SIG-M5 treated with dmso at 0.1 percent for 504 hours (cell line): ENCODE data around the gene SPDYE18.
"Not testable (repeated sequence)": the region's sequence is repeated elsewhere in the genome, so short reads cannot be mapped to it uniquely, and the experiment has no call there.

Experiments
- DNase-seq: peaks from one replicate; lab custom pipeline; 2025; ENCODE audit not compliant: unreplicated experiment; lab: John Stamatoyannopoulos, UW

SPDYE18 gene

DNA sequence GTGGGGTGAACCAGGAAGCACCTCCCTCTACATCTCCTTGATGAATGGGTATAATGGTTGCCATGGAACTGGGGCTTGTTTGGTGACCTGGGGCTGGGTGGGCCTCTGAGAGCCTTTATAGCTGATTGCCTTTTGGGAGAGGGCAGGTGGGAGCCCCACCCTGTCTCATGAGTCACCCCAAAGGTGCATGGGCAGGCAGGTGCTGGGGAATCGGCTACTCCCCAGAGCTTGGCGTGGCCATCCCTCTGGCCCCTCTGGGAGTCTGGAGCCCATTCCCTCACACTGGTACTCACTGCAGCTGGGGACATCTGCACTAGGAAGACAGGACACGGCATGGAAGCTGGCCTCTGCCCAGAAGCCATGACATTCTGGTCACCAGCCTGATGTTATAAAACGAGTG lies at the start of gene SPDYE18:
SPDYE18 (minus strand) TSS at position 2 of the 400 bp plus-strand sequence. CDS start 2,046 bp downstream, outside the sequence.
- DNase-seq = not testable (repeated sequence)

DNA sequence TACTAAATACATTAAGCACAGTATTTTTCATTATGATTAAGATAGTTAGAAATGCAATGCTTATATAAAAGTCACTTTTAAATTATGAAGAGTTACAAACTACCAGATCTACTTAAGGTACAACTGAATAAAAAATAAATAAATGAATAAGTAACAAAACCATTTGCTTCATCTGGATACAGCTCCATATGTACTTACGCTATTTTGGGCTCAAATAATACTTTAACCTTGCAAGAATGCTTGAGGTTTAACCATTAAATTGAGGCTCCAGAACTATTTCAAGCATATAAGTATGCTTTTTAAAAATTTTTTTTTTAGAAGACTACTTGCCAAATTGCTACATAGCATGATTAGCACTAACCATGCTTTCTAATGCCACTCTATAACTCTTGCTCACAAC lies 46.0 kb upstream of the SPDYE18 start:
- DNase-seq = not testable (repeated sequence)

DNA sequence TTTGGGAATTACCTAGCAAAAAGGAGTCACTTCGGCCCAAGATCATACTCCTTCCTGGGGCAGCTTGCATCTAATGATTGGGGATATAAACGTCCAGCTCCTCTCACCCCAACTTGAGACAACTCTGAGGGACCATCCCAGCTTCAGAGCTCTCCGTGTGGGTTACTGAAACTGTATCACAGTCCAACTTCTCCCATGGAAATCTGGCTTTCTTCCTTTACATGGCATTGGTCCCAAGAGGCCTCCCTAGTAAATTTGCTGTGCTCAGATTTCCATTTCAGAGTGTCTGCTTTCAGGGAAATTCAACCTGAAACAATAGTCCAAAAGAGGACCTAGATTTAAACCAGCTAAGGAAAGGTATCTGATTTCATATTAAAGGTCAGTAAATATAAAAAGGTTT lies 45.3 kb upstream of the SPDYE18 start:
- not testable (repeated sequence) for DNase-seq

- DNase-seq = not testable (repeated sequence)
Measured at GRCh38 chr7:77105904-77106303, 43.5 kb upstream of the SPDYE18 start.

GRCh38 chr7:77102671-77103070 lies 40.3 kb upstream of the SPDYE18 start:
- not testable (repeated sequence) for DNase-seq

DNA sequence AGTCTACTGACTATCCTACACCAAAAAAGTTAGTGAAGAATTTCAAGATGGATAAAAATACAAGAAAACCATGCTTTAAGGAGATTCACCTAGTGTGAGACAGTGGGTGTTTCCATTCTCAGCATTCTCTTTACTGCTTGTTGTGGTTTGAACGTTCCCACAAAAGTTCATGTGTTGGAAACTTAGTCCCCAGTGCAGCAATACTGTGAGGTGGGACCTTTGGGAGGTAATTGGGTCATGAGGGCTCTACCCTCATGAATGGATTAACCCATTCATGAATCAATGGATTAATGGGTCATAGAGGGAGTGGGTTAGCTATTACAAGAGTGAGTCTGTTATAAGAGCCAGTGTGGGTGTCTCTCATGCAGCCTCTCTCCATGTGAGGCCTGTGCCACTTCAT lies 38.8 kb upstream of the SPDYE18 start:
- DNase-seq = not testable (repeated sequence)

- DNase-seq = not testable (repeated sequence)
Measured at GRCh38 chr7:77100501-77100900, 38.1 kb upstream of the SPDYE18 start.

GRCh38 chr7:77092301-77092700 lies 29.9 kb upstream of the SPDYE18 start:
- not testable (repeated sequence) for DNase-seq

DNA sequence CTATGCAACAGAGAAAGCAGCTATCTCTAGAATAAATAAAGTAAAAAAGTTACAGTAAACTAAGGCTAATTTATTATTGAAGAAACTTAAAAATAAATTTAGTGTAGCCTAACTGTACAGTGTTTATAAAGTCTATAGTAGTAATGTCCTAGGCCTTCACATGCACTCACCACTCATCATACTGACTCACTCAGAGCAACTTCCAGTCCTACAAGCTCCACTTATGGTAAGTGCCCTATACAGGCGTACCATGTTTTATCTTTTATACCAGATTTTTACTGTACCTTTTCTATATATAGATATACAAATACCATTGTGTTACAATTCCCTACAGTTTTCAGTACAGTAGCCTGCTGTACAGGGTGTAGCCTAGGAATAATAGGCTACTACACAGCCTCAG lies 19.8 kb upstream of the SPDYE18 start:
- not testable (repeated sequence) for DNase-seq

- not testable (repeated sequence) for DNase-seq
Measured at GRCh38 chr7:77080236-77080635, 17.9 kb upstream of the SPDYE18 start.

- DNase-seq = not testable (repeated sequence)
Measured at GRCh38 chr7:77079624-77080023, 17.3 kb upstream of the SPDYE18 start.

GRCh38 chr7:77079112-77079511 lies 16.8 kb upstream of the SPDYE18 start:
- DNase-seq = not testable (repeated sequence)

DNA sequence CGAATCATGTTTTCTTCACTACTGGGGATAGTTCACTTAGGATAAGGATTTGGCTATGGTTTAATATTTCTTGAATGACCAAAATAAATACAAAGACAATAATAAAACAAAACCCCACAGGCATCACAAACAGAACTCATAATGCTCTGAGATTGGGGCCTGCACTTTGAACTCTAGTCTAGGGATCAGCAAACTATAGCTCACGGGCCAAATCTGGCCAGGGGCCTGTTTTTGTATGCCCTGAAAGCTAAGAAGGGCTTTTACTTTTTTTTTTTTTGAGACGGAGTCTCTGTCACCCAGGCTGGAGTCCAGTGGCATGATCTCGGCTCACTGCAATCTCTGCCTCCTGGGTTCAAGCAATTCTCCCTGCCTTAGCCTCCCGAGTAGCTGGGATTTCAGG lies 14.7 kb upstream of the SPDYE18 start:
- not testable (repeated sequence) for DNase-seq

- not testable (repeated sequence) for DNase-seq
Measured at GRCh38 chr7:77074786-77075396, 12.5 kb upstream of the SPDYE18 start.

- not testable (repeated sequence) for DNase-seq
Measured at GRCh38 chr7:77071108-77071507, 8.8 kb upstream of the SPDYE18 start.

DNA sequence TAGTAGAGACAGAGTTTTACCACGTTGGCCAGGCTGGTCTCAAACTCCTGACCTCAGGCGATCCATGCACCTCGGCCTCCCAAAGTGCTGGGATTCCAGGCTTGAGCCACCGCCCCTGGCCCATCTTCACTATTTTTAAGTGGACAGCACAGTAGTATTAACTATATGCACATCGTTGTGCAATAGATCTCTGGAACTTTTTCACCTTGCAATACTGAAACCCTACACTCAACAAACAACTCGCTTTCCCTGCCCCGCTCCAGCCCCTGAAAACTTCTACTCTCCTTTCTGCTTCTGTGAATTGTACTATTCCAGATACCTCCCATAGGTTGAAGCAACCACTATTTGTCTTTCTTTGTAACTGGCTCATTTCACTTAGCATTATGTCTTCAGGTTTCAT lies 3.5 kb upstream of the SPDYE18 start:
- not testable (repeated sequence) for DNase-seq

- DNase-seq = not testable (repeated sequence)
Measured at GRCh38 chr7:77063732-77064131, 1.4 kb upstream of the SPDYE18 start.

GRCh38 chr7:77032261-77032660 lies 30.1 kb downstream of the SPDYE18 start, which contains the start of gene SPDYE17:
Gene SPDYE17, minus strand, starts transcription at chr7:77032361. Its CDS starts 1,791 bp downstream, at chr7:77030570.
- DNase-seq = not testable (repeated sequence)

GRCh38 chr7:77026349-77026748 lies 36.0 kb downstream of the SPDYE18 start:
- DNase-seq = not testable (repeated sequence)

DNA sequence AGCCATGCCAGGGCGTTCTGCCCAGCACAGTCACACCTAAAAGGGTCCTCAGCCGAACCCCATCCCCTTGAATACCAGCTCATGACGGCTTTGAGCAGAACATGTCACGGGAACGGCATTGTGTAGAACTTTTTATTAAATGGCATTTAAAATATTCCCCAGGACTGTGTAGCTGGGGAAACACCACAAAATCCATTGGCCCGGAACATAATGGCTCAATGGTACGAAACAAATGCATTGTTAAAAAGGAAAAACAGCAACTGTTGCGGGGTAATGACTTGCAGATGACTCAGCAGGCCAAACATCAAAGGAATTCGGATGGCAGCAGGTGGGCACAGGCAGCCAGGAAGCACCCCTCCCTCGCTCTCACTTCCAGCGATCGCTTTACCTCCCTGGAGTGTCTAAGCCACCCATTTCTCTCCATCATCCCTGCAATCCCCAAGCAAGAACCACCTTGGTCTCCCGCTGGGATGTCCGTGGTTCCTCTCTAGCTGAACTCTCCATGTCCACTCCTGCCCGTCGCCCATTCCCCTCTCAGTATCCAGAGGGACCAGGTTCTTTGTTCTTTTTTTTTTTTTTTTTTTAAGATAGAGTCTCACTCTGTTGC lies 52.2 kb downstream of the SPDYE18 start:
- peak; percentile 8 for DNase-seq

- DNase-seq = peak; percentile 33
Measured at GRCh38 chr7:77008000-77008399, 54.4 kb downstream of the SPDYE18 start.
